NCI-H2081 (cell line): ENCODE measurements around the gene LAMTOR4.

Experiments used
- DNase-seq, 2 experiments: peaks; one replicate each; lab custom pipeline; 2025; lab: John Stamatoyannopoulos, UW

Gene LAMTOR4

GRCh38 chr7:100153708-100154535 lies 5.2 kb downstream of the LAMTOR4 start:
- DNase-seq = no peak

- DNase-seq = no peak
These were observed 6.2 kb downstream of the LAMTOR4 start for GRCh38 chr7:100154651-100155491.

DNA sequence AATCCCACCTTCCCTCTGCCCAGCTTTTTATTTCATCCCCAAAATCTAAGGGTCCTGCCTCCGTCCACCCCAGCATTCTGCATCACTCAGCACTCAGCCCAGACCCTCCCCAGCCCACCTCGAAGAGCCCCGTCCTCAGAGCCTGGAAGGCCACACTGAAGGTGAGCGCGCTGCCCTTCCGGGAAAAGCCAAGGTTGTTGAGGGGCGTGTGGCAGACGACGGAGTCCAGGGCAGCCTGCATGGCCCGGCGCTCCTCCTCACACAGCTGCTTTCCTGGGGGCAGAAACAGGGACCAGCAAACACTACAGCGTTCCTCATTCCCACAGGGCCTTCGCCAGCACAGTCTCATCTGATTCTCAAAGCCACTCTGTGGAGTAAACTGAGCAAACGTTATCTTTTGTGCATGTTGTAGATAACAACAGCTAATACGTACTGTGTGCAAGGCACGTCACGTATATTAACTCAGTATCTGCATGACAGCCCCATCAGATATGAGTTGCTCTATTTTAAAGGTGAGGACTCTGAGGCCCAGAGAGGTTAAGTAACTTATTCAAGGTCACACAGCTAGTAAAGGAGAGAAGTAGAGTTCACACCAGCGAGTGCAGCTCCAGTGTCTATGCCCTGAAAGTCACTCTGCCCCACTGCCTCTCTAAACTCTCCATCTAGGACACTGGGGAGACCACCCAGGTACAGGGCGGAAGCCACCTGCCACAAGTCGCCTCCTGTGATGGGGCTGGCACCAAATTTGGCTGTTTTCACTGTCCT lies 7.0 kb downstream of the LAMTOR4 start:
- DNase-seq = no peak

DNA sequence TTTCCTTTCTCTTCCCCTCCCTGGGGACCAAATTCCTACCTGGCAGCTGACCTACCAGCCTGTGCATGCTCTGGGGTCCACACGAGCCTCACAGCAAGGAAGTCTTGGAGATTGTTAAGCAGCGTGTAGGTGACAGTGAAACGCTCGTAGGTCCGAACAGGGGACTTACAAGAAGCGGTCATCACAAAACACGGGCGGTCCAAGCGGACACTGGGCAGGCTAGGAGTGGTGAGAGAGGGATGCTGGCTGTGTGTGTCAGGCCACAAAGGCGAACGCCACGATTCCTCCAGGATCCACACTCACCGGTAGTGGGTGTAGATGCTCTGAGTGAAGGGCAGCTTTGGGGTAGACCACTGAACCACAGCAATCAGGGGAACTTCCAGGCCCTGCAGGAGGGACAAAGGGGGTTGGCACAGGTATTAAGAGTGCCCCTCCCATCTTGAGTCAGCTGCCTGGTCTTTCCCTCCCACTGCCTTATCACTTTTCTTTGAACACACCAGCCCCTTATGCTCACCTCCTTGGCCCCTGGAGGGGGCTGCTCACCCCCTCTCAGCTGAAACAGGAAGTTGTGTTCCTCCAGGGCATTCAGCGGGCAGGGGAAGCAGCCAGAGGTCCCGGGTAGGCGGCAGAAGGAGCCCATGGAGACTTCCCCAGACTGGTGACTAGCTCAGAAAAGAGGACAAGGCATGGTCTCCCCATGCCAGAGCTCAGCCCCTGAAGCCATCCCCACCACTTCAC lies 7.8 kb downstream of the LAMTOR4 start:
- no peak for DNase-seq

GRCh38 chr7:100157069-100157333 lies 8.3 kb downstream of the LAMTOR4 start:
- no peak for DNase-seq

DNA sequence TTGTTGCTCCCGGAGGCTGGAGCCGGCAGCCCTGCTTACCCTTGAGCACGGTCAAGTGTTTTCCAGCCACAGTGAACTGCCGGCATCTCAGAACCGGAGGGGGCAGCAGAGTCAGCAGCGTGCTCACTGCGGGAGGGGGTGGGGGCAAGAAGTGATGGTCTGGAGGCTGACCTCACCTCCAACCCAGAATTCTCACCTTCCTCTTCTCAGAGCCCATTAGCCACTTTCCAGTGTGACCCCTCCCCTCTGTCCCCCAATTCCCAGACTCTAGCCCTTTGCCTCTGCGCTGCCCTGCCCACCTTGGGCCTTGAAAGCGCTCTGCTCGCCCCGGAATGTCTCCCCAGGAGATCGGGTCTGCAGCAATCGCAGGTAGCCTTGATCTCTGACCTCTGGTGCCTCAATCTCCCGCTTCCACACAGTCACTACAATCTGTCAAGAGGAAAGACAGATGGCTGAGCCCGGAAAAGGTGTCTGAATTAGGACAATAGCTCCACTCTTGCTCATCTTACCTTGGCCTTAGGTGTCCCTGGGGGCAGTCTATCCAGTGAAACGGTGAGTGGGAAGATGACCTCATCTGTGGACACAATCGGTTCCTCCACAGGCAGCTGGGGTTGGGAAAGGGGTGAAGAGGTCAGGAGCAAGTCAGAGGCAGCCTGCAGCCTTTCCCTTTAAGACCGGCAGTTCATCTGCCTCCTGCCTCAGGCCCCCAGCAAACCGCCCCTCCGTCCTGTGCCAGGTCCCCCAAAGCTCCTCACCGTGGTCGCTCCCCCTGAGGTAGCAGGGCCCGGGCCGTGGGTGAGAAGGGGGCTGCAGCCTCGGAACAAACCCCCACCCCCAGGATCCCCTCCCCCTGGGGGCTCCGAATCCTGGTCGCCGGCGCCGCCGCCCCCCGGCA lies 8.9 kb downstream of the LAMTOR4 start:
- DNase-seq = no peak

GRCh38 chr7:100158229-100159098 lies 9.7 kb downstream of the LAMTOR4 start, which contains the start of gene TRAPPC14:
Gene TRAPPC14 (minus strand): TSS chr7:100158723. CDS start chr7:100158499, 224 bp downstream.
- peak; percentile 71 to 80 for DNase-seq

GRCh38 chr7:100159099-100159623 lies 10.4 kb downstream of the LAMTOR4 start:
- DNase-seq = no peak

- DNase-seq = no peak
These were observed 11.3 kb downstream of the LAMTOR4 start for GRCh38 chr7:100160067-100160466.

DNA sequence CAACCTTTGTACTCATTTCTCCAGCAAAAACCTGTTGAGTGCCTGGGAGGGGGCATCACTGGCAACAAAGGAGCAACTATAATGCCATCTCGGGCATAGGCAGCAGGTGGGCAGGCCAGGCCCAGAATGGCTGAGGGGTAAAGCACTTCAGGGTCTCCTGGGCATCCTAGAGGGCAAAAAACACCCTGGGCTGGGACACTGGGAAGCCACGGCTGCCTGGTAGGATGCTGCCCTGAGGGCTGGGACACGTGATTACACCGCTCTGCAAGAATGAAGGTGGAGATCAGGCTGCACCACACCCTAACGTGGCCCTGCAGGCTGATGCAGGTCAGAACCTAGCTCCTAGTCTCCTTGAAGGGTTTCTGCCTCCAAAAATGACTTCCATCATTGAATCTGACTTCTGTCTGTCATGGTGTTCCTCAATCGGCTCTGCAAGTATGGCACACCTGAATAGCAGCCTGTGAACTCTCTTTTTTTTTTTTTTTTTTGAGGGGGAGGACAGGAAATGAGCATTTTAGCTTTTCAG lies 14.4 kb downstream of the LAMTOR4 start:
- DNase-seq = no peak

DNA sequence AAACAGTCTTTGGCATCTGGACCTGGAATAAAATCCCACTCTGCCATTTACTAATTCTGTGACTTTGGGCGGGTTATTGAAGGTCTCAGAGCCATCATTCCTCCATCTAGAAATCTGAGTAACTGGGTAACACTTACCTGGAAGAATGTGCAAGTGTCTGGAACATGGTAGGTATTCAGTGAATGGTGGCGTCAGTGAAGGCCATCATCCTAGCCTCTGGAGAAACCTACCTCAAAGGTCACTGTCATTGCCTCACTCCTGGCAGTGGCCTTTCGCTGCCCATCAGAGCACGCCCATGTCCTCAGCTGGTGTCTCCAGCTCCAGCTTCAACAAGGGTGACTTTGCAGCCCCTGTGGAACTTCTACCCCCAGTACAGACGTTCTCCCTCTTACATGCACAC lies 15.2 kb downstream of the LAMTOR4 start:
- DNase-seq = no peak

DNA sequence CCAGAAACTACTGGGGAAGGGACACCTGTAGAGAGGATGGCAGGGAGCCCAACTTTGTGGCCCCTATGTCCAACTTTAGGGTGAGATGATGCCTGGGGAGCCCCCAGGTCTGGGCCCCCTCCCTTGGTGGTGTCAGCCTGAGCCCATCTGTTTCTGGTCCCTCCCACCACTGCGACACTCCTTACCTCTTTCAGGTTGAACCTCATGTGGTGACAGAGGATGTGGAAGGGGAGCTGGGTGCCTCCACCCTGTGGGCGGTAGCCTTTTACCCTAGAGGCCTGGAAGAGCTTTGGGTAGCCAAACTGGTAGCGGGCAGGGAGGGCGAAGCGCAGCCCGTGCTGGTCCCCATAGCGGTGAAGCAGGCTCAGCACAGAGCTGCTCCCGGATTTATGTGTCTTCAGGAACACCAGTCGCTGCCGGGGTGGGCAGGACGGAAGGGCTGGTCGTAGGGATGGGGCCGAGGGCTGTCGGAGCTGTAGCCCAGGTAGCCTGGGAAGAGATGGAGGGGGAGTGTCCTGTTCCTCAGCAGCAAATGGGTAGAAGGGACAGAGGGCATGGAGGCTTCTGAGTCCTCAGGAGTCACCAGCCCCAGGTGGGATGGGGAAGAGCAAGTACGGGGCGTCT lies 17.7 kb downstream of the LAMTOR4 start:
- no peak for DNase-seq

DNA sequence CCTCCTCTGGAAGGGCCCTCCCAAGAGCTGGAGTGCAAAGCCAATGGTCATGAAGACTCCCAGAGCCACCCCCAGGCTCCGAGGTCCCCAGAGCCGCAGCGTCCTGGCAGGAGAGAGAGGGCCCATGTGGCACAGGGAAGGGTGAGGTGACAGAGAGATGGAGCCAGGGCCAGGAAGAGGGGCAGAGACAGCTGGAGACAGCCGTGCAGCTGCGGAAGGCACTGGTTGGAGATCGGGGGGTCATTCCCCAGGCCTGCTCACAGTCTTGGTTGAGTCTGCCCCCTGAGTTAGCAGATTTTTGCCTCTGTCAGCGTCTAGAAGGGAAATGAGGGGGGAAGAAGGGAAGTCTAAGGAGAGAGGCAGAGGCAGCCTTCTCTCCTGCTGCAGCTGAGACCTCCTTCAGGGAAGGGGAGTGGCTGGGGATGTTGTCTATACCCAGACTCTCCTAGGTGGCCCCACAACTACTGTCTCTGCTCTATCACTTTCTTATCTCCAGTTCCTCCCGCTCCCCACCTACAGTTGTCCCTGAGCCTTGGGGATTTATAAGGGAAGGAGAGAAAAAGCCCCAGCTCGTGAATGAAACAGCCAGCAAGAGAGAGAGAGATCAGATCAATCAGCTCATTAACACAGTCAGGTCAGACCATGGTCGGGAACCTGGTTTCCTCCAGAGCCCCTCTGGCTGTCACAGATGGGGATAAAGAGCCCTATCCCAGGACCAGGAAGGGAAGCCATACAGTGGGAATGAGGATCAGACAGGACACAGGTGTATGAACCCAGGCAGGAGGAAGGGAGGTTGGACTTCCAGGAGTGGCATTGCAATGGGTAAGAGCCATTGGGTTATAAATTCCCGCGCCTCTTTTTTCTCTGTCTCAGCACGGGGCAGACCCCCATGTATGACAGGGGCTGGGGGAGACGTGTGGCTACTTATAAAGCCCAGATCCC lies 18.5 kb downstream of the LAMTOR4 start:
- DNase-seq = no peak

- no peak for DNase-seq
These were observed 19.2 kb downstream of the LAMTOR4 start for GRCh38 chr7:100167912-100168323.

- no peak for DNase-seq
These were observed 20.6 kb downstream of the LAMTOR4 start for GRCh38 chr7:100169147-100169850.

DNA sequence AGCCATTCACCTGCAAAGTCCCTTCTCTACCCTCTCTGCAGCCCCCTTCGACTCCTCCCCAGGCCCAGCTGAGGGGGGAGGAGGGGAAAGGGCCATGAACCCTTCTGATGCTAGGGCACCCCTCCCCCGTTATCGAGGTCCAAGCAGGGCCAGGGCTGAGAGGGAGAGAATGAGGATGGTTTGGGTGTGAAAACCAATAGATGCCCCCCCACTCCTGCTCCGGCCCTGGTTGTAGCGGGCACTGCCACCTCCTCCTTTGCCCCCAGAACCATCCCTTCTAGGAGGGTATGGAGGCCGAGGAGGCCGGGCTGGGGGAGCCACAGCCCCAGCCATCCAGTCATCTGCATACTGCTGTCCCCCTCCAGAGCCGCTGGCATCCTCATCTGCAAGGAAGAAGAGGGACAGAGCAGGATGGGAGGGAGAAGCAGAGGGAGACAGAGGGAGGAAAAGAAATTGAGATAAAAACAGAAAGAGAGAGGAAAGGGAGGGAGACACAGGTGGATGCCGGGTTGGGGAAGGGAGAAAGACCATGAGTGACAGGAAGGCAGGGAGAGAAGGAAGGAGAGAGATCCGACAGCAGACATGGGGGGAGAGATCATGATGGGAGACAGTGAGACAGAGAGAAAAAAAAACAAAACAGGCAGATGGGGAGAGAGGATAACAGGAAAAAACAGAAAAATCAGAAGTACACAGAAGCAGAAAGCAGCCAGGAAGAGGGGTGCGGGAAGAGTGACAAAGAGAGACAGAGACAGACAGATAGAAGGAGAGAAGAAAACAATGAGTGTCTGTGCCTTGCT lies 21.6 kb downstream of the LAMTOR4 start:
- DNase-seq = no peak
